ENCODE measurements around the gene ZIC1. TPM values are rescaled to one million over a fixed set of nuclear protein-coding genes. Genes with fewer than 3 reads are reported as not detected.

Gene ZIC1
- total RNA-seq, 2 donors from 2014 or later, result not detected

GRCh38 chr3:147412261-147412916 is 3.2 kb downstream of the ZIC1 start:
- Histone ChIP-seq H3K36me3 (no peaks in the 10 kb centered on the region), H3K27me3 (replicated peaks; ENCODE audit: insufficient read depth) (peaks cover 64% of the 10 kb centered on the region), H3K4me1 (replicated peaks) (no peaks in the 10 kb centered on the region), H3K27ac (no peak overlapping the region), H3K9me3 (no peaks in the 10 kb centered on the region), H3K4me3 (no peak overlapping the region)
- WGBS, result 10% methylated on average over 32 of the region's 32 CpGs
- DNase-seq (ENCODE audit: low spot score), result no peak
- intact Hi-C loops (cut with DNase I), result no loop called here
- TF ChIP-seq POLR2AphosphoS5 (IDR thresholded peaks at IDR 0.05) (no peak), CTCF (IDR thresholded peaks at IDR 0.05) (no peak), POLR2A (IDR thresholded peaks at IDR 0.05) (no peak)

GRCh38 chr3:147412917-147413685 is 3.9 kb downstream of the ZIC1 start:
- Histone ChIP-seq H3K9me3 (no peaks in the 10 kb centered on the region), H3K27me3 (replicated peaks; ENCODE audit: insufficient read depth) (peaks cover 58% of the 10 kb centered on the region), H3K4me3 (no peak overlapping the region), H3K4me1 (replicated peaks) (no peaks in the 10 kb centered on the region), H3K27ac (no peak overlapping the region), H3K36me3 (no peaks in the 10 kb centered on the region)
- DNase-seq (ENCODE audit: low spot score), result no peak
- WGBS, result 8% methylated on average over 37 of the region's 37 CpGs
- TF ChIP-seq CTCF (IDR thresholded peaks at IDR 0.05) (no peak), POLR2AphosphoS5 (IDR thresholded peaks at IDR 0.05) (no peak), POLR2A (IDR thresholded peaks at IDR 0.05) (no peak)
- intact Hi-C loops (cut with DNase I), result no loop called here

- no peaks in the 10 kb centered on the region for H3K36me3 ChIP-seq
- H3K4me3 ChIP-seq, result no peak overlapping the region
- no peaks in the 10 kb centered on the region for H3K4me1 ChIP-seq (replicated peaks)
- H3K27me3 ChIP-seq (replicated peaks; ENCODE audit: insufficient read depth), result peaks cover 57% of the 10 kb centered on the region
- DNase-seq (ENCODE audit: low spot score), result no peak
- no peaks in the 10 kb centered on the region for H3K9me3 ChIP-seq
- H3K27ac ChIP-seq, result no peak overlapping the region
- WGBS, result 5% methylated on average over 24 of the region's 24 CpGs
- no peak for TF ChIP-seq POLR2AphosphoS5 (IDR thresholded peaks at IDR 0.05)
- no peak for TF ChIP-seq POLR2A (IDR thresholded peaks at IDR 0.05)
- TF ChIP-seq CTCF (IDR thresholded peaks at IDR 0.05), result no peak
- intact Hi-C loops (cut with DNase I), result no loop called here
Observed at GRCh38 chr3:147413686-147414389, 4.7 kb downstream of the ZIC1 start.

GRCh38 chr3:147414390-147415138 is 5.4 kb downstream of the ZIC1 start:
- Histone ChIP-seq H3K36me3 (no peaks in the 10 kb centered on the region), H3K4me3 (no peak overlapping the region), H3K9me3 (no peaks in the 10 kb centered on the region), H3K4me1 (replicated peaks) (no peaks in the 10 kb centered on the region), H3K27me3 (replicated peaks; ENCODE audit: insufficient read depth) (peaks cover 57% of the 10 kb centered on the region), H3K27ac (no peak overlapping the region)
- WGBS, result 16% methylated on average over 18 of the region's 18 CpGs
- intact Hi-C loops (cut with DNase I), result no loop called here
- no peak for DNase-seq (ENCODE audit: low spot score)
- TF ChIP-seq CTCF (IDR thresholded peaks at IDR 0.05), result no peak
- no peak for TF ChIP-seq POLR2A (IDR thresholded peaks at IDR 0.05)
- no peak for TF ChIP-seq POLR2AphosphoS5 (IDR thresholded peaks at IDR 0.05)
